HS-5 (cell line): ENCODE data around the gene CDRT15L2.
"Not testable (repeated sequence)": the region's sequence is repeated elsewhere in the genome, so short reads cannot be mapped to it uniquely, and the experiment has no call there.

Experiments used
- DNase-seq: peaks from one replicate; pipeline ENCODE4 v3.0.0-alpha.2; 2012; ENCODE audit warnings: low read depth

Gene CDRT15L2

DNA sequence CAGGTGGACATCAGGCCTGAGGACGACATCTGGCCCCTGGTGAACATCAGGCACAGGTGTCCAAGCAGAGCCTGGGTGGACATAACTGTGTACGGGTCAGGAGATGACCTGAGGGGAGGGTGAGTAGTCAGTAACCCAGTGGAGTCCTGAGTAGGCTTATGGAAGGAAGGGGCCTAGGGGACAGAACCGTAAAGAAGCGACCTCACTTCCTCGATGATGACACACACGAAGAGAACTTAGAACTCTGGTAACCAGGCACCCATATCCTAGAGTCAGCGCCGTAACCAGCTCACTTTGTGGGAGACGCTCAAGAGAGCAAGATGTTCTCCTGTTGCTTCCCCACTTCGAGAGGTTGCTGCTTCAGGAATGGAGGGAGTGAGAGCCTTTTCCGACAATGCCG is at the start of gene CDRT15L2:
TSS of gene CDRT15L2 (plus strand) at position 301 of the 400 bp plus-strand sequence. CDS start at position 321, 20 bp downstream.
- DNase-seq, result not testable (repeated sequence)

DNA sequence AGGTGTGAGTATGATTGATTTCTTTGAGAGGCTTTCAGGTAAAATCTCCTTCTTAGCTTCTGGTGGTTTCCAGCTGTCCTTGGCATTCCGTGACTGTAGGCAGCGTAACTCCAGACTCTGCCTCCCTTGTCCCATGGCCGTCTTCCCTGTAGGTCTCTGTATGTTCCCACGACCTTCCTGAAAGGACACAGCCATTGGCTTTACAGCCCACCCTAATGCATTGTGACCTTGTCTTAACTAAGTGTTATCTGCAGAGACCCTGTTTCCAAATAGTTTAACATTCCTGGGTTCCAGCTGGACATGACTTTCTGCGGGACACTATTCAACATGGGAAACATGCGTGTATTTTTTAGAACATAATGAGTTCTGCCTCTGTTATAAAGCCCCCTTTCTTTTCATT is 49.4 kb upstream of the CDRT15L2 start:
- DNase-seq, result not testable (repeated sequence)

DNA sequence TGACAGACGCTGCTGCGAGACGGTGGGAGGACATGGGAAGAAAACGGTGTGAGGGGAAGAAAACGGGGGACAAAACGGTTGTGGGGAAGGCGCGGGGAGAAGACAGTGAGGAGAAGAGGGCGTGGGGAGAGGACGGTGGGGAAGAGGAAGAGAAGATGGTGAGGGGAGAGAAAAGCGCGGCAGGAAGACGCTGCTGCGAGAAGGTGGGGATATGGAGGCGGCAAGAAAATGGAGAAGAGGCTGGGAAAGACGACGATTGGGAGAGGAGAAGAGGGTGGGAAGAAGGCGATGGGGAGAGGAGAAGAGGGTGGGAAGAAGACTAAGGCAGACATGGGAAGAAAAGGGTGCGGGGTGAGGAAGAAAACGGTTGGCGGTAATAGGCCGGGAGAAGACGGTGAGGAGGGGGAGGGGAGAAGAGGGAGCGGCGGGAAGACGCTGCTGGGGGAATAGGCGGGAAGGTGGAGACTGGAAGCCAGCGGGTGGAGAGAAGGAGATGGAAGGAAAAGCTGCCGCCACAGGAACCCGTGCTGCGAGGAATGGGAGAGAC is 46.9 kb upstream of the CDRT15L2 start:
- not testable (repeated sequence) for DNase-seq

- DNase-seq, result not testable (repeated sequence)
Measured at GRCh38 chr17:20533206-20533605, 46.3 kb upstream of the CDRT15L2 start.

DNA sequence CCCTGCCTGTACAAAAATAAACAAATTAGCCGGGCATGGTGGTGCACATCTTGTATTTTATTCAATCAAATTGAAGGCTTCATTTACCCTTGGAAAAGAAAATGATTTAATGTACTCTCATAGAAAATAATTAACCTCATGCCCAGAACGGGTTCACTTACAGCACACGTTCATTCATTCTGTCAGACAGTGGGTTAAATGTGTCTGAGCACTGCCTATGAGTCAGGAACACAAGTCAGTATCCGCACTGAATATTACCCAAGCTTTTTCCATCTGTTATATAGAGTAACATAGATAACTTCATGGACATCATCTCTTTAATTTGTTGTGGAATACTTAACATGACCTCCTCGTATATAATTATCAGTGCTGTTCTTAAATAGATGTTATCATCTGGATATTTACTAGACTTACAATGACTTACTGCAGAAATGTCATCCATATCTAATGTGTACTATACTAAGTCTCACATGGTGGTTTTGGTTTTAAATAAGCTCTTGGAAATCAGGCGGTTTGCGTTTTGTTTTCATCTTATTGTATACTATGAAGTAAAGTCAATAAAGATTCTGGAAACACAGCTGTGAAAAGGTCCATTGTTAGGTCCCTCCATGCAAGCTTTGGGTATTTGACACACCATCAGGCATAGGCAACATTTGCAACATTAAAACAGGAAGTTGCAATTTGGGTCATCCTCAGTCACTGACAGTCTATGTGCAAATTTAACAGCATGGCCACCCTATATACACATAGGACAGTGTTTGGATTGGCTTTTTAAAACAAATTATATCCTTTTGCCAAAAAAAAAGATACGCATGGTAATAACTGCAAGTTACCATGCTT is 44.6 kb upstream of the CDRT15L2 start:
- not testable (repeated sequence) for DNase-seq

GRCh38 chr17:20540414-20540813 is 39.1 kb upstream of the CDRT15L2 start:
- not testable (repeated sequence) for DNase-seq

- not testable (repeated sequence) for DNase-seq
Measured at GRCh38 chr17:20540865-20541264, 38.7 kb upstream of the CDRT15L2 start.

GRCh38 chr17:20541853-20542546 is 37.5 kb upstream of the CDRT15L2 start:
- DNase-seq, result not testable (repeated sequence)

DNA sequence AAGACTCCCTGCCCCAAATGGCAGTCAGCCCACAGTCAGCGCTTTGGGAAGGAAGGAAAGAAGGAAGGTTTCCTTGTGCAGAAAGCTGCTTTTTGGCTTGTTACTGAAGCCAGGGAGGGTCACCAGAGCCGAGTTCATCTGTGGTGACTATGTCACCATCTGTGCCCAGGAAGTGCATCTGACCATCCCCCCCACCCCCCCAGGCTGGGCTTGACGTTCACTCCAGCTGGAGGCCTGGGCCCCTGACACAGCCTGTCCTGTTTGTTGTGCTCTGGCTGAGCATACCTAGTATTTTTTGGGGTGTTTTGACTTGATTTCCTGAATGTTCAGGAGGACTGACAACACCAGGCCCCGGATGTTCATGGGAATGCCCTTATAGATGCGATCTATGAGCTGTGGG is 31.6 kb upstream of the CDRT15L2 start:
- DNase-seq, result not testable (repeated sequence)

DNA sequence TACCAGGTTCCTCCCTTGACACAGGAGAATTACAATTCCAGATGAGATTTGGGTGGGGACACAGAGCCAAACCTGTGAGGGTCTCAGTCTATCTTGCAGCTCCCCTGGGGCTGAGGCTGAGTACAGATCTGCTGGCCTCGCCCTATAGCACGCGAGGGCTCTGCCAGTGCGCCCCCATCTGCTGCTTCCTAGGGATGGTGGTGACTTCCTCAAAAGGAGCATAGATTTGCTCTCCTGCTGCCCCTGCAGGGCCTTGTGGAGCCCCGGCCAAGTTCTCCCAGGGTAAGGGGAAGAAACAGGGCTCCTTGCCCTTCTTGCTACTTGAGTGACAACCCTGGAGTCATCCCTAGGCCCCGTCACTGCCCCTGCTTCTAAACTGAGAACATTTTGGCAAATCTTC is 26.6 kb upstream of the CDRT15L2 start:
- DNase-seq, result not testable (repeated sequence)

- not testable (repeated sequence) for DNase-seq
Measured at GRCh38 chr17:20554728-20555127, 24.8 kb upstream of the CDRT15L2 start.

GRCh38 chr17:20555135-20556010 is 24.2 kb upstream of the CDRT15L2 start:
- DNase-seq, result not testable (repeated sequence)

GRCh38 chr17:20558096-20558495 is 21.4 kb upstream of the CDRT15L2 start:
- not testable (repeated sequence) for DNase-seq

- not testable (repeated sequence) for DNase-seq
Measured at GRCh38 chr17:20559018-20559417, 20.5 kb upstream of the CDRT15L2 start.

DNA sequence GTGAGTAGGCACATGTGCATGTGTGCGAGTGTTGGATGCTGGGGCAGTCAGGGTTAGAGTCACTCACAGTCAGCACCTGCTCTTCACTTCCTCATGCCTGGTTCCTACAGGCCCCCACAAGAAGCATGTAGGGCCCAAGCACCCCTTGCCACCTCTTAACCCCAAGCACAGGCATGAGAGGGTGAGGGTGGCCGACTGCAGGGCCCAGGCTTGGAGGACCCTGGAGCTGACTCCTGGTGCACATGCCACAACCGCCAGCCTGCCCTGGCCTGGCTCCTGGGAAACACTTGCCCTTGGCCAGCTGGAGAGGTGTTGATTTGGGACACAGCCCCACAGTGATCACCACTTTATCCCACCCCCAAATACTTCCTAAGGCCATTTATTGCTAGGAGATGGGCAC is 16.9 kb upstream of the CDRT15L2 start:
- DNase-seq, result no peak

DNA sequence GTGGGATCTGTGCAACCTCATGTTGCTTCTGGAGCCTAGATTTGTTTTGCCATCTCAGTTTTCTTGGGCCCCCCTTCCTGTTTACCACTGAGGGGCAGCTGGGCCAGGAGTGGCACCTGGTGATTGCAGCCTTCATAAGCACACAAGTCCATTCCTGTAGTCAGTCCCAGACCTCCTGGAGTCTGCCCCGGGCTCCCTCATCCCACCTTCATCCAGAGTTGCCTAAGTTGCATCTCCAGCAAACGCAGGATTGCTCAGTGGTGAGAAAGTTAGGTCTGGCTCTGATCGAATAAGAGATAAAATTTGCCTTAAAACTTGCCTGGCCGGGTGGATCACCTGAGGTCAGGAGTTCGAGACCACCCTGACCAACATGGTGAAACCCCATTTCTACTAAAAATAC is 14.3 kb upstream of the CDRT15L2 start:
- not testable (repeated sequence) for DNase-seq

DNA sequence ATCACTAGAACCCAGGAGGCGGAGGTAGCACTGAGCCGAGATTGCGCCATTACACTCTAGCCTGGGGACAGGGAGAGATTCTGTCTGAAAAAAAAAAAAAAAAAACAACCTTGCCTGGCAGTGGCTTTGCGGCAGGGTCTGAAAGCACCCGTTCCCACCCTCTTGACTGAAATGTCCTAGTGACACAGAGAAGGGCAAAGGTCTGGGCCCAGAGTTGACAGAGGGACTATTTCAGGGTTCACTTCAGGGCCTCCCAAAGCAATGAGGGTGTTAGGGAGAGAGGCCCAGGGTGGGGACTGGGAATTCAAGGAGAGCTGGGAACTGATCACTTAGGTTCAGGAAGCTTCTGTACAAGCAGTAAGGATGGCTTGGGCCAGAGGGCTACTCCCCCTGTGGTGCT is 13.8 kb upstream of the CDRT15L2 start:
- DNase-seq, result no peak

- DNase-seq, result not testable (repeated sequence)
Measured at GRCh38 chr17:20566736-20567135, 12.8 kb upstream of the CDRT15L2 start.

GRCh38 chr17:20567421-20567820 is 12.1 kb upstream of the CDRT15L2 start:
- not testable (repeated sequence) for DNase-seq

DNA sequence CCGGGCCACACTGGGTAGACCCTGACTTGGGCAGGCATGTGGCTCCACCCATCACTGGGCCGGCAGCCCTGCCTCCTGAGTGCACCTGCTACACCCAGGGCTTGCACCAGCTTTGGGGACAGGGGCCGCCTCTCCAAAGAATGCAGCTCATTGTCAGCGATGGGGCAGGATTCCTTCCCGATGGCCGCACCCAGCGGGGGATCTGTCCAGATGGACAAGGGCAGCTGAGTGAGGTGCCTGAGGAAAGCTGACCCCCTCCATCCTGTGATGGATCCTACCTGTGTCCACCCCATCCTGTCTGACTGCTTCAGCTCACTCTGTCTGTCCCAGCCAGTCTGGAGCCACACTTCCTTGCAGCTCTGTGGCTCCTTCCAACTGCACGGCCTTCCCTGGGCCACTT is 10.9 kb upstream of the CDRT15L2 start:
- DNase-seq, result not testable (repeated sequence)

- not testable (repeated sequence) for DNase-seq
Measured at GRCh38 chr17:20571653-20572052, 7.9 kb upstream of the CDRT15L2 start.

- not testable (repeated sequence) for DNase-seq
Measured at GRCh38 chr17:20573216-20573615, 6.3 kb upstream of the CDRT15L2 start.
